Thyroid gland (tissue), 4 donors: Measurements from ENCODE around the gene ZBTB7A. TPM values are rescaled to one million over a fixed set of nuclear protein-coding genes. Genes with fewer than 3 reads are reported as not detected.
"Not testable (repeated sequence)": the region's sequence is repeated elsewhere in the genome, so short reads cannot be mapped to it uniquely, and the experiment has no call there.

ENCODE experiments used
- DNase-seq, 2 donors: peaks; one replicate each; pipeline ENCODE4 v3.0.0-alpha.2; 2019
- H3K27ac ChIP-seq, 3 donors: fragments of 200-600 bp; sonication (generic); 1 replicate in 2 of 3; 2 replicates in 1 of 3; pipeline ENCODE4 v1.5.1; 2016 to 2019; ENCODE audit warnings: mild to moderate bottlenecking in 1 of 3, moderate library complexity in 1 of 3
- H3K27me3 ChIP-seq: fragments of 200-600 bp; sonication (generic); one replicate; pipeline ENCODE4 v1.5.1; 2019
- H3K36me3 ChIP-seq, 2 donors: fragments of 200-600 bp; sonication (generic); one replicate each; pipeline ENCODE4 v1.5.1; 2016 to 2019
- H3K4me1 ChIP-seq, 2 donors: fragments of 200-600 bp; sonication (generic); one replicate each; pipeline ENCODE4 v1.5.1; 2017 to 2019
- H3K4me3 ChIP-seq, 3 donors: fragments of 200-600 bp; sonication (generic); replicated peaks in 1 of 3; 1 replicate in 2 of 3; 2 replicates in 1 of 3; pipeline ENCODE4 v1.5.1; 2016; ENCODE audit warnings: mild to moderate bottlenecking in 1 of 3
- H3K9me3 ChIP-seq: fragments of 200-600 bp; sonication (generic); one replicate; pipeline ENCODE4 v1.5.1; 2017
- POLR2A ChIP-seq, 2 donors: fragments of 450-650 bp; IDR thresholded peaks; one replicate each; pipeline ENCODE4 v1.6.1; 2017; ENCODE audit warnings: antibody characterized with exemption in 2 of 2, mild to moderate bottlenecking in 2 of 2, moderate library complexity in 1 of 2
- WGBS, 2 donors: methylation state at CpG; one replicate each; pipeline ENCODE4 v1.1.5; 2017; 5-methylcytosine and 5-hydroxymethylcytosine counted together
- intact Hi-C: fragments of 100-400 bp; cut with DNase I; formaldehyde crosslinking; loops from one replicate; pipeline ENCODE4 v1.15.1; 2023
- total RNA-seq, 4 donors: library from RNA; depleted of rRNA; stranded (reverse); fragments of >200 nt; gene quantifications; one replicate each; pipeline ENCODE4 v1.2.3, GENCODE V29; 2016
- TF ChIP-seq, protein P1 (sequence below), 6 experiments: fragments of 200-600 bp in 3 of 6; fragments of 450-650 bp in 3 of 6; sonication (generic) in 3 of 6; IDR thresholded peaks; one replicate each; pipeline ENCODE4 v1.5.1; 2016 to 2019; ENCODE audit warnings: antibody characterized with exemption in 6 of 6, mild to moderate bottlenecking in 2 of 6, inconsistent platforms in 1 of 6, moderate library complexity in 1 of 6

The ZBTB7A gene
- total RNA-seq, 4 donors from 2014 or later: 45.3 to 85.3 (median 54.9) TPM

DNA sequence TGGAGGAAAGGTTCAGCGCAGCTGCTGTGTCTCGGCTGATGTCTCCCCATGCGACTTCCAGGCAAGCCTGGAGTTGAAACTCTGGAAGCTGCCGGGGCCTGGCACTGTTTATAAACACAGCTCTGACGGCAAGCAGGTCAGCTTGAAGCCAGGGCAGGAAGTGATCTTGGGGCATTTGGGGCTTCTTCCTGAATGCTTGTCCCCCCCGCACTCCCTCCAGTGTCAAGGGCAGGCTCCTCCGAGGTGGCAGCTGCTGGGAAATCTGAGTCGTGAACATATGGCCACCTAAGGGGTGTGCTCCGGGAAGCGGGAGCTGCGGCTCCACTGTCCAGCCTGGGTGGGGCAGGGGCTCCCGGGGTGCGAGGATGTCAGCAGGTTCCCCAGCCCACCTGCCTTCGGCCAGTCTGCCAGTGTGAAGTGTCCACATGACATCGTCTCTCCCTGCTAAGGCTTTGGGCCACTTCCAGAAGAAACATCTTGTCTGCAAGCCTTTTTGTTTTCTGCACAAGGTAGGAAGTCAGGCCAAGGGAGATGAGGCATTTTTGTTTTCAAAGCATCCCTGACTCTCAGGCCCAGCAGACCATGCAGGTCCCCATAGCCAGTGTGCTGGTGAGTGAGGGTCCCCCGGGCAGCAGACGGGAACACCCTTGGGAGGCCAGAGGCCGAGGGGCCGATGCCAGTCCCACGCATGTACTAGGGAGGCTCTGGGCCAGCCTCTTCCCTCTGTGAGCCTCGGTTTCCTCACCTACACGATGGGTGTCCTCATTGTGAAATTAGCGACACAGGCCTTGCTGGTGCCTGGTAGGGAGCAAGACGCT lies 56.5 kb downstream of the ZBTB7A start:
- no peak for DNase-seq
- H3K9me3 ChIP-seq: no peaks in the 10 kb centered on the region
- no peak overlapping the region for H3K27ac ChIP-seq
- H3K4me3 ChIP-seq: no peak overlapping the region
- peaks cover 13 to 25% of the 10 kb centered on the region in 2 donors for H3K4me1 ChIP-seq
- TF ChIP-seq POLR2A (IDR thresholded peaks at IDR 0.05): no peak
- TF ChIP-seq, protein P1, sequence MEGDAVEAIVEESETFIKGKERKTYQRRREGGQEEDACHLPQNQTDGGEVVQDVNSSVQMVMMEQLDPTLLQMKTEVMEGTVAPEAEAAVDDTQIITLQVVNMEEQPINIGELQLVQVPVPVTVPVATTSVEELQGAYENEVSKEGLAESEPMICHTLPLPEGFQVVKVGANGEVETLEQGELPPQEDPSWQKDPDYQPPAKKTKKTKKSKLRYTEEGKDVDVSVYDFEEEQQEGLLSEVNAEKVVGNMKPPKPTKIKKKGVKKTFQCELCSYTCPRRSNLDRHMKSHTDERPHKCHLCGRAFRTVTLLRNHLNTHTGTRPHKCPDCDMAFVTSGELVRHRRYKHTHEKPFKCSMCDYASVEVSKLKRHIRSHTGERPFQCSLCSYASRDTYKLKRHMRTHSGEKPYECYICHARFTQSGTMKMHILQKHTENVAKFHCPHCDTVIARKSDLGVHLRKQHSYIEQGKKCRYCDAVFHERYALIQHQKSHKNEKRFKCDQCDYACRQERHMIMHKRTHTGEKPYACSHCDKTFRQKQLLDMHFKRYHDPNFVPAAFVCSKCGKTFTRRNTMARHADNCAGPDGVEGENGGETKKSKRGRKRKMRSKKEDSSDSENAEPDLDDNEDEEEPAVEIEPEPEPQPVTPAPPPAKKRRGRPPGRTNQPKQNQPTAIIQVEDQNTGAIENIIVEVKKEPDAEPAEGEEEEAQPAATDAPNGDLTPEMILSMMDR (IDR thresholded peaks at IDR 0.05): no peak
- 76 to 82% methylated on average over 11 to 15 of the region's 24 CpGs for WGBS, 2 donors
- H3K27me3 ChIP-seq: no peaks in the 10 kb centered on the region
- intact Hi-C loops: loop anchor here (10.0 kb wide), 1 partner anchor 115 kb away; the partner anchor contains the start of gene MAP2K2
- H3K36me3 ChIP-seq: peaks cover 16 to 19% of the 10 kb centered on the region in 2 donors

GRCh38 chr19:4007836-4008539 lies 58.7 kb downstream of the ZBTB7A start:
- peak; percentile 30 to 44 for DNase-seq

GRCh38 chr19:4007021-4007835 lies 59.5 kb downstream of the ZBTB7A start, which contains the start of gene PIAS4:
TSS of gene PIAS4 (plus strand) at chr19:4007736. CDS start at chr19:4007761, 25 bp downstream.
- H3K4me1 ChIP-seq: peaks cover 13 to 25% of the 10 kb centered on the region in 2 donors
- peak in 1 of 2 donors; percentile 59 for TF ChIP-seq POLR2A (IDR thresholded peaks at IDR 0.05)
- TF ChIP-seq, protein P1 (IDR thresholded peaks at IDR 0.05): peak in 2 of 6 experiments; percentile 6 to 23
- H3K27me3 ChIP-seq: no peaks in the 10 kb centered on the region
- peak within 1 kb of the TSS; percentile 78 to 84 (median 79) for H3K27ac ChIP-seq
- intact Hi-C loops: loop anchor here (10.0 kb wide), 1 partner anchor 118 kb away; the partner anchor contains the start of gene MAP2K2
- no peaks in the 10 kb centered on the region for H3K9me3 ChIP-seq
- WGBS, 2 donors: 0% methylated on average over 6 to 21 of the region's 91 CpGs
- H3K36me3 ChIP-seq: no peaks in the 10 kb centered on the region
- DNase-seq: peak; percentile 96 to 97
- H3K4me3 ChIP-seq: peak within 1 kb of the TSS; percentile 63 to 98 (median 81)

More at GRCh38 chr19:4007836-4008539, 58.7 kb downstream of the ZBTB7A start:
- intact Hi-C loops: loop anchor here (10.0 kb wide), 1 partner anchor 117 kb away; the partner anchor contains the start of gene MAP2K2
- H3K27ac ChIP-seq: peak overlapping the region; percentile 39 to 80 (median 79)
- H3K36me3 ChIP-seq: peaks cover 1 to 2% of the 10 kb centered on the region in 2 donors
- peak overlapping the region; percentile 35 to 98 (median 63) for H3K4me3 ChIP-seq
- no peaks in the 10 kb centered on the region for H3K9me3 ChIP-seq
- WGBS, 2 donors: 0 to 3% methylated on average over 13 to 23 of the region's 55 CpGs
- H3K4me1 ChIP-seq: peaks cover 13 to 25% of the 10 kb centered on the region in 2 donors
- TF ChIP-seq, protein P1 (IDR thresholded peaks at IDR 0.05): no peak
- no peak for TF ChIP-seq POLR2A (IDR thresholded peaks at IDR 0.05)
- no peaks in the 10 kb centered on the region for H3K27me3 ChIP-seq

DNA sequence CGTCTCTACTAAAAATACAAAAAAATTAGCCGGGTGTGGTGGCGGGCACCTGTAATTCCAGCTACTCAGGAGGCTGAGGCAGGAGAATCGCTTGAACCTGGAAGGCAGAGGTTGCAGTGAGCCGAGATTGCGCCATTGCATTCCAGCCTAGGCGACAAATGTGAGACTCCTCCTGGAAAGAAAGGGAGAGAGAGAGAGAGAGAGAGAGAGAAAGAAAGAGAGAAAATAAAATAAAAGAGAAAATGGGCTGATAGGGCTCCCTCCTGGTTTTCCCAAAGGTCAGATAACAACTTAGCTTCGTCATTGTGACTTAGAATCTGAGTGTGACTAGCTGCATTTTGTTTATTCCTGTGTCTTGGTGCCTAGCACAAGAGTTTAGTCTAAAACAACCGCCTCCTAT lies 61.3 kb downstream of the ZBTB7A start:
- intact Hi-C loops: loop anchor here (10.0 kb wide), 1 partner anchor 119 kb away; the partner anchor contains the start of gene MAP2K2
- H3K4me1 ChIP-seq: peaks cover 13 to 25% of the 10 kb centered on the region in 2 donors
- H3K27ac ChIP-seq, H3K4me3 ChIP-seq, DNase-seq, H3K27me3 ChIP-seq, H3K9me3 ChIP-seq, H3K36me3 ChIP-seq: not testable (repeated sequence)
- WGBS, 2 donors: 95 to 99% methylated on average over 9 of the region's 9 CpGs

DNA sequence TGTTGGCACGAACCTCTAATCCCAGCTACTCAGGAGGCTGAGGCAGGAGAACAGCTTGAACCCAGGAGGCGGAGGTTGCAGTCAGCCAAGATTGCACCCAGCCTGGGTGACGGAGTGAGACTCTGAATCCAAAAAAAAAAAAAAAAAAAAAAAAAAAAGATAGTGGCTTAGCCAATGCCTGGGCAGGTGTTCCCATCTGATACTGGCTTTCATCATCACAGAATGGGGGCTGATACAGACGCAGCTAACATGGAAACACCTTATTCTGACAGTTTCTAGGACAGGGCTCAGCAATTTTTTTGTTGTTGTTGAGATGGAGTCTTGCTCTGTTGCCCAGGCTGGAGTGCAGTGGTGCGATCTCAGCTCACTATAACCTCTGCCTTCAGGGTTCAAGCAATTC lies 65.9 kb downstream of the ZBTB7A start:
- H3K4me1 ChIP-seq, H3K9me3 ChIP-seq, H3K27me3 ChIP-seq, H3K4me3 ChIP-seq, DNase-seq, H3K36me3 ChIP-seq, H3K27ac ChIP-seq: not testable (repeated sequence)
- intact Hi-C loops: loop anchor here (10.0 kb wide), 1 partner anchor 124 kb away; the partner anchor contains the start of gene MAP2K2
- 91 to 94% methylated on average over 5 of the region's 5 CpGs for WGBS, 2 donors

GRCh38 chr19:3998667-3999412 lies 67.9 kb downstream of the ZBTB7A start:
- intact Hi-C loops: not testable (repeated sequence)

More at GRCh38 chr19:3998667-3999412, 67.9 kb downstream of the ZBTB7A start:
- H3K4me3 ChIP-seq, H3K36me3 ChIP-seq, H3K27me3 ChIP-seq, H3K27ac ChIP-seq, H3K9me3 ChIP-seq, DNase-seq, H3K4me1 ChIP-seq: not testable (repeated sequence)
- WGBS, 2 donors: 76 to 79% methylated on average over 22 to 29 of the region's 29 CpGs
